ENCODE results near the gene SETD3.

The SETD3 gene

DNA sequence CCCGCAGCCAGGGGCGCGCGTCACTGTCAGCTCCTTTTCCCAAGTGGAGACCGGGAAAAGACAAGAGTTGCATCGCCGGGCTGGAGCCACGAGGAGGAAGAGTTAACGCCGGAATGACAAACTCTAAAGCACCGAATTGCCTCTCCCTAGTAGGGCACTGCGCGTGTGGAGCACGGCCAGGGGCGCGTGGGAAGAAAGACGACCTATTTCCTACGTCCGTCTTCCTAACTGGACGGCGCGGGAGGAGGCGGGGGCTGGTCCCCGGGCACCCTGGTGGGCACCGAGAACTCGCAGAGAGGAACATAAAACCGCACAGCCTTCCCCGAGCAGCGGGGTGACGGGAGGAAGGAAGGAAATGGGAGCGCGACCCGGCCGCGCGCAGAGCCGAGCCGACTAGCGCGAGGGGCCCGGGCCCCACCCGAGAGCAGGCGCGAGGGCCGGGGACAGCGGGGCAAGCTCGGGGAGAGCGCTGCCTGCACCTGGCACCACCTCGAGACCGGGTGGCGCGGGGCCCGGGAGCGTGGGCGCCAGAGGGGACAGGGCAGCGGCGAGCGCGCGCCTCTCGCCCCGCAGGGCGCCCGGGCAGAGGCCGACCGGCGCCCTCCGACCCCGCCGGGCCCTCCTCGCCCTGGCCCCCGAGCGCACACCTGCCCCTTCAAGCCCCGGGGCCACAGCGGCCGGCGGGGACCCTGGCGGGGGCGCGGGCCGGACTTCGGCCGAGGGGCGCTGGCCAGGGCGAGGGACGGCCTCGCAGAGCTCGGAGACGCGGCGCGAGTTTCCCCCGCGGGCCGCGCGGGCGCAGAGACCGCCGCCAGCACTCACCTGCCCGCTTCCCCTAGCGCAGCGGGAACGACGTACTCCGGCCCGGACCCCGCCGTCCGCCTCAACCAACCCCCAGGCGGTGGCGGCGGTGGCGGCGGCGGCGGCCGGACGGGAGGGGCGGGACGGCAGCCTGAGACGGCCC lies at the start of gene SETD3:
TSS of gene SETD3 (minus strand) at position 954 of the 964 bp plus-strand sequence. CDS start 15,054 bp downstream, outside the sequence.
- DNase-seq (ENCODE audit: low spot score) = peak; percentile 58

DNA sequence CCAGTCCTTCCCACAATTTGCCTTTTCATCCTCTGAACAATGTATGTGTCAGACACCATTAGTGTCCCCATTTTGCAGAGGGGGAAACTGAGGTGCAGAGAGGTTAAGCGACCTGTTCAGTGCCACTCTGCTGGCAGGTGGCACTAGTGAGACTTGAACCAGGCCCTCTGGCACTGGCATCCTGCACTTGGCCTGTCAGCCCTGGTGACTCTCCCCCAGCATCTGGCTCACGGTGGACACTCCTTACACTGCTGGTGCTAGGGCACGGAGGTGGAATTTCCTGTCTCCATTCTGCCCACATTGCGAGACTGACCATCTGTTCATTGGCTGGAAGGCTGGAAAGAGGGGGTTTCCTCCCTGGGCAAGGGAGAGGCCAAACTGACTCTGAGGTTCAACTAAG lies 49.2 kb upstream of the SETD3 start:
- no peak for DNase-seq (ENCODE audit: low spot score)

GRCh38 chr14:99527427-99528076 lies 46.9 kb upstream of the SETD3 start:
- no peak for DNase-seq (ENCODE audit: low spot score)

GRCh38 chr14:99527026-99527425 lies 46.4 kb upstream of the SETD3 start:
- no peak for DNase-seq (ENCODE audit: low spot score)

DNA sequence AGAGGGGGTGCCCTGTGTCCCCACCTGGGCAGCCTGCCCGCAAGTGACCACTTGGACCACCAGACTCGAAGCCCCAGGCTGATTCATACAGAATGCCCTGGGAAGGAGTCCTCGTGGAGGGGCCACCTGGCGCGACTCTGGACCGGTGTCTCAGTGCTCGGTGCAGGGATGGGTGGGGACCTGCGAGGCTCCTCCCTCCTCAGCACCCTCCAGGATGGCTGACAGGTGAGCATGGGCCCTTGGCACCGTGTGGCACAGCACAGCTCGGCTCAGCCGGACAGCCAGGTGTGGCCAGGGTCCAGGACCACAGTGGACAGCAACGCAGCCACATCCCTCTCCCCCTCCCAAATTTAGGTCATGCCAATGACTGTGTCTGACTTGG lies 45.0 kb upstream of the SETD3 start:
- no peak for DNase-seq (ENCODE audit: low spot score)

GRCh38 chr14:99524804-99525698 lies 44.4 kb upstream of the SETD3 start:
- no peak for DNase-seq (ENCODE audit: low spot score)

DNA sequence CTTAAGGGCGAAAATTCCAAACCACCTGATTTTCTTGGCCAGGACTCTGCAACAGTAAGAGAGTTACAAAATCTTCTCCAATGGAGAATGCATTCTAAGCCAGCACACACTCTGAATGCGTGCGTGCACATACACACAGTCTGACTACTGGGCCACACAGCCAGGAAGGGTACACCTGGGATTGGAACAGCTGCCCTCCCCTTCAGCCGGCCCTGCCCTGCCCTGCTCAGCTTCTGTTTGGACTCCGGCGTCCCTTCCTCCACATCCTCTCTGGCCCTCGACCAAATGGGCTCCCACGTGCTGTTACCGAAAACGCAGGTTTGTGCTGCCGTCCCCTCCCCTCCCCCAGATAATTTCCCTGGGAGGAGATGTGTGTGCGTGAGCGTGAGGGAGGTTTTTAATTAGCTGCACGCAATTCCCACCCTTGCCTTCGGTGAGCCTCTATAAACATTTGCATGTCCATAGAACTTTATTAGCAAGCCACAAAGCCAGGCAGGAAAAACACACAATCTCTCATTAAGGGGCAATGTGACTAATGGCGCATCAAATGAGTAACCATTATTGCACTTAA lies 43.5 kb upstream of the SETD3 start:
- DNase-seq (ENCODE audit: low spot score) = no peak

DNA sequence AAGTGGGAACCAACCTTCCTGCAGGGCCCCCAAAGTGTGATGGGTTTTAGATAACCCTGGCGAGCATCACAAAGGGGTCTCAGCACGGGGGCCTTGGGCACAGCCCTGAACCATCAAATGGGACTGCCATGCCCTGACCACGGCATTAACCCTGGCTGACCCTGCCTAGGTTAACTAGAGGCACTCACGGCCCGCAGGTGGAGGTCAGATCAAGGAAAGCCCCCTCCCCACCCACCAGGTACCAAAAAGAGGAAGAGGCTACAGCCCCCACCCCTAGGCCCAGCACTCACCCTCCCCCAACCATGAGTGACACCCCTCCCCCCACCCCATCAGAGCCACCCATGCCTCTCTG lies 43.0 kb upstream of the SETD3 start:
- no peak for DNase-seq (ENCODE audit: low spot score)

DNA sequence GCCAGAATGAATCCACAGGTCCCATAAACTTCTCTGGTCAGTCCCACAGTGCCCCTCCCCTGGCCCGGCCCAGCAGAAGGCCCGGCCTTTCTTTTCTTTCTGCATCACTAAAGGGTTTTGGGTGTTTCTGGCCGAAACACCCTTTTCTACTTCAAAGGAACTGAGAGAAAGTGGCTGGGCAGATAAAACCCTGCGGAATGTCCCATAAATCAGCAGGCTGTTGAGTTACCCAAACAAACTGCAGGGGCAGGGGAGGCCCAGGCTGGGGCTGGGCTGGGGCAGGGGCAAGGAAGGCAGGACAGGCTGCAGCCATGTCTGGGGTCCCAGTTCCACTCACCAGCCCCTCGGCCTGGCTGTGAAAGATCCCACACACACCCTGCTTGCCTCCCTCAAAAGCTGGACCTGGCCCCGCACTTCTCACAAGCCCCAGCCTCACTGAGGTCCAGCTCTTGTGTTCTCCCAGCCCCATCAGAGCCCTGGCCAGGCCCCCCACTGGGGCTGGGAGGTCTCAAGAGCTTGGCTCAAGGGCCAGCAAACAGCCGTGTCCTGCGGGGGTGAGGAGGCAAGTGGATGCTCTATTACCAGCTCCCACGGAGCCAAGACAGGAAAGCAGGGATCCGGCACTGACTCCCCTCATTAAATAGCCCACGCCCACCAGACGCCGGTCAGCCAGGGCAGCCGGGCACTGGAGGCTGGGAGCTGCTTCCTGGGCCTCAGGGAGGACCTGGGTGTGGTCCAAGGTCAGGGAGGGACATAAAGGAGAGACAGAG lies 42.5 kb upstream of the SETD3 start:
- no peak for DNase-seq (ENCODE audit: low spot score)

GRCh38 chr14:99522457-99522891 lies 41.8 kb upstream of the SETD3 start:
- no peak for DNase-seq (ENCODE audit: low spot score)

GRCh38 chr14:99522025-99522401 lies 41.4 kb upstream of the SETD3 start:
- DNase-seq (ENCODE audit: low spot score) = no peak

DNA sequence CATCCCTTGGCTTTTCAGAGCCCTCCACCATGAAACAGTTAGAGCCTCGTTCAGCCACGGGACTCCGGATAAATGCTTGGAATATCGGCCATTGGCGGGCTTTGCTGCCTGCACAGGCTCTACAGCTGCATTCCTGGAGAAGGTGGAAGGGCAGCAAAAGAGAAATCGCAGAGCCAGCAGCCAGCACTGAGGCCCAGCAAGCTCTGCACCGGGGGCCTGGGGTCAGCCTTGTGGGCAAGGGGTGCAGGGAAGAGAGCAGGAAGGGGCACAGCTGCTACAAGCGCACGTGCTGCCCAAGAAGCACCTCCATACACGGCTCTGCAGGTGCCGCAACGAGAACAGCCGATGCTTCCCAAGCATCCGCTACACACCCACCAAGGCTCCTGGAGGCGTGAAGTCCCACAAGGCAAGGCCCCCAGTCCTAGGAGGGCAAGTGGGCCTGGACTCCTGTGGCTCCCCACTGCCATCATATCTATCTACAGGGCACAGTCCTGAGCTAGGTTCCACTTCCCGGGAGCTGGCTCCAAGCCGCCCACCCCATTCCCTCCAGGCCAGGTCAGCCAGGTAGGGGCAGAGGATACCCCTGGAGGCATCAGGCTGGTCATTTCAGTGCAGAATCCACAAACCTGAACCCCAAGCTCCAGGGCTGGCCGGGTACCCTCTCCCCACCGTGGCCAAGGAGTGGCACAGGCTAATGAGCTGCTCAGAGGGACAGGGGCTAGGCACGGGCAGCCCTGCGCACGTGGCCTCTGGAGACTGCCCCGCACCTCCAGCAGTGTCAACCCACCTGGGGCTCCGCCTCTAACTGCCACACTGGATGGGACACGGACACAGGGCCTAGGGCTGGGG lies 40.7 kb upstream of the SETD3 start:
- no peak for DNase-seq (ENCODE audit: low spot score)

DNA sequence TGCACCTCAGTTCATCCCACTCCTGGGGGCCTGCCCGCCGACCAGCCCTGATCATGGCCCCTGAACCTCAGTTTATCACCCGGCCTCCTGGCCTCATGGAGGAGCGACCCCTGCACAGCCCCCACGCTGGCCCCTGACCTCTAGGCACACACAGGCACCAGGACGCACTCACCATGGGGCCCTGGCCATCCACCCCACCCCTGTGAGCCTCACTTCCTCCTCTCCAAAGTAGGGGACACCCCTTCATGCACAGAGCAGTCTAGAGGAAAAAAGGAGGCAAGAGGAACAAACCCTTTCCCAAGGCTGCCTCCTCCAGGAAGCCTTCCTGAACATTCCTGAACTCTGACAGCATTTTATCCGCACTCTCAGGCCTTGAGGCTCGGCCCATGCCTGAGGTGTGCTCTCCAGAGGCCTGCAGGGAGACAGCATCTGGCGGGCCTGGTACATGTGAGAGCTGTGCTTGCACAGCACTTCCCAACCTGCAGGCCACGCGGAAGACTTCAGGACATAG lies 40.0 kb upstream of the SETD3 start:
- DNase-seq (ENCODE audit: low spot score) = no peak

GRCh38 chr14:99519931-99520421 lies 39.3 kb upstream of the SETD3 start:
- no peak for DNase-seq (ENCODE audit: low spot score)

DNA sequence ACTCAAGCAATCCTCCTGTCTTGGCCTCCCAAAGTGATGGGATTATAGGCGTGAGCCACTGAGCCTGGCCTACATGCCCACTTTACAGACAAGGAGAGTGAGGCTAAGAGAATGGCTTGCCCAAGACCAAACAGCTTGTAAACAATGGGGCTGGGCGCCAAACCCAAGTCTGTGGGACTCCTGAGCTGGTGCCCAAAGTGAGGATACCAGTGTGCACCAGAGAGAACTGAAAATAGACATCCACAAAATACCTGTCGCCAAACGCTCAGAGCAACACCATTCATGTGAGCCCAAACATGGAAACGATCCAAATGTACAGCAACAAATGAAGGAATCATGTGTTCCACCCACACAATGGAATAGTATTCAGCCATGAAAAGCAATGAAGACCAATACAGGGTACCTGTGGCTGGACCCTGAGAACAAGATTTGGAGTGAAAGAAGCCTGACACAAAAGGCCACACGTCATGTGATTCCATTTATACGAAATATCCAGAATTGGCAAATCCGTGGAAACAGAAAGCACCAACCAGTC lies 38.8 kb upstream of the SETD3 start:
- DNase-seq (ENCODE audit: low spot score) = no peak

DNA sequence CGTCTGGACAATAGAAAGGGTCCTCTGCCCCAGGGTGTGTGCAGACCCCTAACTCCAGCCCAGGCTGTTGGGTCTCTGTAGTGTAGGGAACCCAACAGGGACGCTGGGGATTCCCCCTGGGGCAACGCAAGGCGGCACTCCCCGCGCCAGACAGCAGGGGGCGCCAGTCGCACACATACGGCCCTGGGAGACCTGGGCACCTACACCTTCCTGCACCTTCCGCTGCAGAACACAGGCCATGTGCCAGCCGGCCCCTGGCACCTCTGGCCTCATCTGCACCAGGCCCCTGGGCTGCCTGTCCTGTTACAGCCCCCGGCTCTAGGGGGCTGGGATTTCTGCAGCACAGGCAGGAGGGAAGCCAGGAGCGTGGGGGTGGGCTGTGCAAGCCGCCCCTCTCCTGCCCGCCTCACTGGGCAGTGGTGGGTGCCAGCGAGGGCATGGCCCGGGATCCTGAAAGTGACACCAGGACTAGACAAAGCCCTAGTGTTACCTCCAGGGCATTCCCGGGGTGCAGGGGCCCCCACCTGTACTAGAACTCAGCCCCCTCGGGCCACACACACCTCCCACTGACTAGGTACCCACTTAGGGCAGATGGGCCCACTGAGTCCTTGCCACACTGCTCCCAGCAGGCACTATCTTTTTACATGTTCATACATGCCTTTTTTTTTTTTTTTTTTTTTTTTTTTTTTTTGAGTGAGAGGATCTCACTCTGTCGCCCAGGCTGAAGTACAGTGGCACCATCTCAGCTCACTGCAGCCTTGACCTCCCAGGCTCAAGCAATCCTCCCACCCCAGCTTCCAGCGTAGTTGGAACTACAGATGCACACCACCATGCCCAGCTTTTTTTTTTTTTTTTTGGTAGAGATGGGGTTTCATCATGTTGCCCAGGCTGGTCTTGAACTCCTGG lies 38.0 kb upstream of the SETD3 start:
- DNase-seq (ENCODE audit: low spot score) = peak; percentile 72

DNA sequence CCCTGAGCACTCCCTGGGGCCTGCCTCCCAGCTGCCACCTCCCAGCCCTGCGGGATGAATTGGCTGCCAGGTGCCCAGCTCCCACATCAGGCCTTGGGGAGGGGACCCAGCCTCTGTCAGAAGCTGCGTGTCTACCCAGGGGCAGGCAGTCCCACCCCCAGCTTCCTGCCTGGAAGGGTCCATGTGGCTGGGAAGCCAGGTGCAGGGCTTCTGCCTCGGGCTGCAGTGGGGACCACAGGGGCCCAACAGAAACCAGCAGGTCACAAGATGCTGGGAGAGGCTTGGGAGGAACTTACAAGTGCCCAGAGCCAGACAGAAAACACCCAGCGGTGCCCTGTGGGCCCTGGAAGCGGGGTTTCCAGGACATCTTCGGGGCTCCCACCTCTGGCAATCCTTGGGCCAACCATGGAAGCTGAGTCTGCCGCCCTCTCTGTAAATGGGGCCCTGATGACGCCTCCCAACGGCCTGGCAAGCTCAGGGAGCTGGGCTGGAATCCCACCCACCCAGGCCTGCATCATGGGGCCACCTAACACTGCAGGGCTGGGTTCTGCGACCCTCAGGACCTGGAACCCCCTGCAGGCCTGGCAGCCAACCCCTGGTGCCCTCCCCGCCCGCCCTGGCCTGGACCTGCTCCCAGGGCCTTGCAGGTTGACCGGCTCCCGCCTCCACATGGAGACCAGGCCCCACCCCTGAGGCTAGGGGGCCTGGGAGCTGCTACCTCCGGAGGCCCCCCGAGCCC lies 37.2 kb upstream of the SETD3 start:
- DNase-seq (ENCODE audit: low spot score) = no peak

Measured in Ammon's horn (tissue), 1 donor.